Activated T-cell treated with anti-CD3 and anti-CD28 coated beads, Interleukin-2, amount 50 U/mL, for 1 hour (primary cell): ENCODE results near the gene YWHAG.
"Not testable (repeated sequence)": the region's sequence is repeated elsewhere in the genome, so short reads cannot be mapped to it uniquely, and the experiment has no call there.

Experiments
- DNase-seq: peaks from one replicate; pipeline ENCODE4 v3.0.0-alpha.2; 2020

YWHAG gene

GRCh38 chr7:76377186-76377918 is 18.6 kb upstream of the YWHAG start:
- no peak for DNase-seq

GRCh38 chr7:76375251-76375650 is 16.5 kb upstream of the YWHAG start:
- DNase-seq, result no peak

GRCh38 chr7:76372984-76373833 is 14.4 kb upstream of the YWHAG start:
- DNase-seq, result no peak

- DNase-seq, result no peak
These were observed 12.6 kb upstream of the YWHAG start for GRCh38 chr7:76371396-76371795.

GRCh38 chr7:76369018-76369417 is 10.2 kb upstream of the YWHAG start:
- DNase-seq, result no peak

- no peak for DNase-seq
These were observed 9.4 kb upstream of the YWHAG start for GRCh38 chr7:76368190-76368589.

GRCh38 chr7:76364198-76364584 is 5.4 kb upstream of the YWHAG start:
- DNase-seq, result no peak

GRCh38 chr7:76363754-76364153 is 5.0 kb upstream of the YWHAG start:
- DNase-seq, result not testable (repeated sequence)

- no peak for DNase-seq
These were observed 1.3 kb upstream of the YWHAG start for GRCh38 chr7:76359978-76360638.

GRCh38 chr7:76359111-76359977 is 553 bp upstream of the YWHAG start:
- DNase-seq, result peak; percentile 92

- no peak for DNase-seq
These were observed 745 bp downstream of the YWHAG start for GRCh38 chr7:76358011-76358480.

GRCh38 chr7:76357475-76358010 is 1.2 kb downstream of the YWHAG start:
- no peak for DNase-seq

GRCh38 chr7:76356823-76357222 is 2.0 kb downstream of the YWHAG start:
- DNase-seq, result no peak

GRCh38 chr7:76356115-76356514 is 2.7 kb downstream of the YWHAG start:
- DNase-seq, result no peak

- DNase-seq, result no peak
These were observed 3.6 kb downstream of the YWHAG start for GRCh38 chr7:76354981-76355730.

- DNase-seq, result no peak
These were observed 4.3 kb downstream of the YWHAG start for GRCh38 chr7:76354516-76354915.

- no peak for DNase-seq
These were observed 5.0 kb downstream of the YWHAG start for GRCh38 chr7:76353744-76354143.

GRCh38 chr7:76352193-76352592 is 6.6 kb downstream of the YWHAG start:
- DNase-seq, result no peak

GRCh38 chr7:76351372-76351771 is 7.4 kb downstream of the YWHAG start:
- DNase-seq, result no peak

- DNase-seq, result no peak
These were observed 9.4 kb downstream of the YWHAG start for GRCh38 chr7:76349313-76349885.

GRCh38 chr7:76347710-76348109 is 11.1 kb downstream of the YWHAG start:
- no peak for DNase-seq
